Uterus (tissue), 2 donors: Measurements from ENCODE around the gene CDC42SE2.

Experiments used
- CTCF ChIP-seq, 4 experiments: fragments of 200-600 bp in 2 of 4; fragments of 450-650 bp in 2 of 4; sonication (generic) in 2 of 4; IDR thresholded peaks; one replicate each; pipeline ENCODE4 v1.5.1; 2016 to 2019; ENCODE audit warnings: antibody characterized with exemption in 4 of 4, mild to moderate bottlenecking in 2 of 4, moderate library complexity in 1 of 4
- POLR2A ChIP-seq, 2 donors: fragments of 450-650 bp; IDR thresholded peaks; one replicate each; pipeline ENCODE4 v1.6.1; 2016; ENCODE audit warnings: antibody characterized with exemption in 2 of 2, mild to moderate bottlenecking in 1 of 2, moderate library complexity in 1 of 2

DNA sequence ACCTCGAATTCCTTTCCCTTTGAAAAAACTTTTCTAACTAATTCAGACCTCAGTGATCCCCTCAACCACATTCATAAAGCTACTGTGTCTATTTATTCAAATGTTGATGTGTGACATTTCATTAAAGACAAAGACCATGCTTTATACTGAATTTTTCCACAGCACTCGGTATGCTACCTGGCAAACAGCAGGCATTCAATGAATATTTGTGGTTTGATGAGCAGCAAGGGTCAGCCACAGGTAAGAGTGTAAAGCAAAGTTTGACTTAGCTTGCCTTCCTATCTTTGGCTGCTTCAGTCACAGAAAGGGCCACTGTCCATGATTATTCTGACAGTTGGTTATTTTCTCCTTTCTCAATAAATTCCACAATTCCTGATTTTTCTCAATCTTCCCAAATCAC is 5.1 kb upstream of the CDC42SE2 start:
- no peak for TF ChIP-seq CTCF (IDR thresholded peaks at IDR 0.05)
- no peak for TF ChIP-seq POLR2A (IDR thresholded peaks at IDR 0.05)
